Measurements from ENCODE around the gene UQCRQ.

UQCRQ gene

DNA sequence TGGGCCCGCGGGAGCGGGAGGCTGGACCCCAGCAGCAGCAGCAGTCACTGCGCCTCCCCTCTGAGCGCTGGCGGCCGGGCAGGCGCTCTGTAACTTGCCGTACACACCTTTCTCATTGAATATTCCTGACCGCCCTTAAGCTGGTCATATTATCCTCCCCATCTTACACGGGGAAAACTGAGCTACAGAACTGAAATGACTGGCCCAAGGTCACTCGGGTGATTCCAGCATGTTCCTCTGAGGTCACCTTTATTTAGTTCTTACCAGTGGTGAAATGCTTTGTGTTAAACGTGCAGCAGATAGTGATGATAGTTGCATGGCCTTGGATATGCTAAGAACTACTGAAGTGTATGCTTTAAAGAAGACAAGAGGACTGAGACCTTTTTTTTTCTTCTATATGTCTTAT is 607 bp downstream of the UQCRQ start:
- no peaks in the 10 kb centered on the region for H3K27me3 ChIP-seq (ENCODE audit: control insufficient read depth in 1 of 2, insufficient read depth in 2 of 2, low read length in 2 of 2)
- H3K36me3 ChIP-seq (ENCODE audit: control insufficient read depth in 1 of 2, insufficient read depth in 2 of 2, low read length in 2 of 2), result peaks cover 21 to 26% of the 10 kb centered on the region in 2 donors
- H3K9ac ChIP-seq (ENCODE audit: low read depth in 1 of 2, low read length in 2 of 2), result peak overlapping the region; percentile 98 to 100

DNA sequence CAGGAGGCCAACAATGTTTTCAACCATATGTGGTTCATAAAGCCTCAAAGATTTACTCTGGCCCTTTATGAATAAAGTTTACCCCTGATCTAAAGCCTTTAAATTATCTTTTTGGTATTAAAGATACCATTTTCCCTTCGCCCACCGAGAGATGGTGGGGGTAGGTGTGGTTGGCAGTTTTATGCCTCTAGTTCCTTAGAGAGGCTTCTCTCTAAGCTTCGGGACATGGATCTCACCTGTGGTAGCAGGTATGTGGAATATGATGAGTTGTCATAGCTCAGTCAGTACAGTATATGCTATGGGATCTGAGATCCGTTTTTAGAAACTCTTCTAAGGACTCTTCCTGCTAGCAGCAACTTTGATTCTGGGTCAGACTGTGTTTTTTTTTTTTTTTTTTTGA is 2.3 kb downstream of the UQCRQ start:
- Histone ChIP-seq H3K4me1 (ENCODE audit: control insufficient read depth in 1 of 2, insufficient read depth in 2 of 2, low read length in 2 of 2) (peaks cover 33 to 40% of the 10 kb centered on the region in 2 donors), H3K9ac (ENCODE audit: low read depth in 1 of 2, low read length in 2 of 2) (no peak overlapping the region), H3K27ac (ENCODE audit: low read depth, low read length) (no peak overlapping the region), H3K4me3 (ENCODE audit: low read depth in 1 of 2, low read length in 2 of 2) (no peak overlapping the region), H3K9me3 (ENCODE audit: control insufficient read depth in 1 of 2, low read length in 2 of 2) (no peaks in the 10 kb centered on the region), H3K36me3 (ENCODE audit: control insufficient read depth in 1 of 2, insufficient read depth in 2 of 2, low read length in 2 of 2) (peaks cover 26 to 33% of the 10 kb centered on the region in 2 donors), H3K27me3 (ENCODE audit: control insufficient read depth in 1 of 2, insufficient read depth in 2 of 2, low read length in 2 of 2) (no peaks in the 10 kb centered on the region)

More for the DNA sequence above, 607 bp downstream of the UQCRQ start:
- Histone ChIP-seq H3K27ac (ENCODE audit: low read depth, low read length) (peak overlapping the region; percentile 93), H3K4me3 (ENCODE audit: low read depth in 1 of 2, low read length in 2 of 2) (peak overlapping the region; percentile 90 to 94), H3K9me3 (ENCODE audit: control insufficient read depth in 1 of 2, low read length in 2 of 2) (no peaks in the 10 kb centered on the region), H3K4me1 (ENCODE audit: control insufficient read depth in 1 of 2, insufficient read depth in 2 of 2, low read length in 2 of 2) (peaks cover 21 to 25% of the 10 kb centered on the region in 2 donors)

DNA sequence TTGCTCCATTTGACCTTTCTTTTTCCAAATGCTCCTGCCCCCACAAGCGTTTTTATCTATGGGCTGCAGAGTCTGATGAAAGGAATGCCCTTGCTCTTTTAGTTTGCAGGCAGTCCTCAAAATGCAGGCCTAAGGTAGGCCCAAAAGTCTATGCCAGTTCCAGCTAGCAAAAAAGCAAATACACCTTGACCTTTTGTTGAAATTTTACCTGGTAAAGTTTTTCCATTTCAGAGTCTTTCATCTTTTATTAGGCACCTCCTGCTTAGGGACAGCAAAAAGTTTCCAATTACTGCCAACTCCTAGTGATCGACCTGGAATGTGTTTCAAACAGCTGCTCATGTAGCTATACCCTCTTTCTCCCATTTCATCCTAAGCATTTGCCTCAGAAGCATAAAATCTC is 4.4 kb downstream of the UQCRQ start:
- no peaks in the 10 kb centered on the region for H3K27me3 ChIP-seq (ENCODE audit: control insufficient read depth in 1 of 2, insufficient read depth in 2 of 2, low read length in 2 of 2)
- H3K4me3 ChIP-seq (ENCODE audit: low read depth in 1 of 2, low read length in 2 of 2), result no peak overlapping the region
- no peak overlapping the region for H3K27ac ChIP-seq (ENCODE audit: low read depth, low read length)
- no peak overlapping the region for H3K9ac ChIP-seq (ENCODE audit: low read depth in 1 of 2, low read length in 2 of 2)
- H3K9me3 ChIP-seq (ENCODE audit: control insufficient read depth in 1 of 2, low read length in 2 of 2), result no peaks in the 10 kb centered on the region
- peaks cover 27 to 37% of the 10 kb centered on the region in 2 donors for H3K4me1 ChIP-seq (ENCODE audit: control insufficient read depth in 1 of 2, insufficient read depth in 2 of 2, low read length in 2 of 2)
- peaks cover 26 to 33% of the 10 kb centered on the region in 2 donors for H3K36me3 ChIP-seq (ENCODE audit: control insufficient read depth in 1 of 2, insufficient read depth in 2 of 2, low read length in 2 of 2)

DNA sequence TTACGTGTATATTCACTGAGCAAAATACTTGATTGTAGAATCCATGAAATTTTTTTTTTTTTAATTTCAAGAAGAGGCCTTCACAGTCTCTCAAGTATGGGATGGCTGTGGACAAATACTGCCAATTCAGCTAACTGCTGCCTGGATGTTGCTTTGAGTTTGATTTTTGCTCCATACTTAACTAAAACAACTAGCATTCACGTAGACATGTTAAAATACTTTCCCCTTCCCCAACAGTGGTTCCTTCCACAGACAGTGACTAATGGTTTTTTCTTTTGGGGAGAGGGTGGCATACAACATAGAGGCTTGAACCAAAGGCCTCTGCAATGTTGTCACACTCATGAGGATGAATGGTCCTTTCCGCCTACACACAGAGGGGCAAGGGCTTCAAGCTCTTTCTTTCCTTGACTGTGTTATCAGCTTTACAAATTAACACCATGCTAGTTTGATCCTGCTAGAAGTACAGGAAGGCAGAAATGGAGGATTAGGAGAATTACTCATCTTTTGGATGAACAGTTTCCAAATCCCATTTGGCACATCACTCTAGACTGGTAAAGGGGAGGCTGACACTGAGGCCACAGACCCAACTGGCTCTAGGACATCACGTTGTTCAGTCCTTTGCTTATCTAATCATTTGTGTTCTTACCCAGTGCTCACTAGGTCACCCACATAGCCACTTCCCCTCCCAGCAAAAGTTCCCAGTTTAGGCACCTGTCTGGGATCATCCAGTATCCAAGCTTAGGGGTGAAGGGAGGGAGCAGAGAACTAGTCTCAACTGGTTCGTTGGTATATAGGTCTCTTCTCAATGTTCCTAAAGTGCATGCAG is 5.2 kb downstream of the UQCRQ start:
- H3K27me3 ChIP-seq (ENCODE audit: control insufficient read depth in 1 of 2, insufficient read depth in 2 of 2, low read length in 2 of 2), result no peaks in the 10 kb centered on the region
- no peak overlapping the region for H3K27ac ChIP-seq (ENCODE audit: low read depth, low read length)
- no peaks in the 10 kb centered on the region for H3K9me3 ChIP-seq (ENCODE audit: control insufficient read depth in 1 of 2, low read length in 2 of 2)
- no peak overlapping the region for H3K4me3 ChIP-seq (ENCODE audit: low read depth in 1 of 2, low read length in 2 of 2)
- no peak overlapping the region for H3K9ac ChIP-seq (ENCODE audit: low read depth in 1 of 2, low read length in 2 of 2)
- peaks cover 24 to 37% of the 10 kb centered on the region in 2 donors for H3K4me1 ChIP-seq (ENCODE audit: control insufficient read depth in 1 of 2, insufficient read depth in 2 of 2, low read length in 2 of 2)
- peaks cover 26 to 33% of the 10 kb centered on the region in 2 donors for H3K36me3 ChIP-seq (ENCODE audit: control insufficient read depth in 1 of 2, insufficient read depth in 2 of 2, low read length in 2 of 2)

DNA sequence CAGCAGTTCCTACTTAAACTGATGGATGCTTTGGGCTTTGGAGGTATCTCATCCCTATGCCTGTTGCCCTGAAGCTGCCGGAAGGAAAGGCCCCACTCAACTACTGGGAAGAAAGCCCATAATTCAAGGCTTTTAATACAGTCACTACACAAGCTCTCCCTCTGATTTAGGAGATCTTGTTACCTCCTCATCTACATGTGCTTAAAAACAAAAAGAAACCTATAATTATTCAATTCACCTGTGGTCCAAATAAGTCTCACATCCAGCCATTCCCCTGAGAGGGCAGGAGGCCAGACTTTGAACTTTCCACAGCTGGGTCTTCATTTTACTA is 6.3 kb downstream of the UQCRQ start:
- Histone ChIP-seq H3K9me3 (ENCODE audit: control insufficient read depth in 1 of 2, low read length in 2 of 2) (no peaks in the 10 kb centered on the region), H3K27me3 (ENCODE audit: control insufficient read depth in 1 of 2, insufficient read depth in 2 of 2, low read length in 2 of 2) (no peaks in the 10 kb centered on the region), H3K9ac (ENCODE audit: low read depth in 1 of 2, low read length in 2 of 2) (no peak overlapping the region), H3K4me1 (ENCODE audit: control insufficient read depth in 1 of 2, insufficient read depth in 2 of 2, low read length in 2 of 2) (peaks cover 16 to 33% of the 10 kb centered on the region in 2 donors), H3K4me3 (ENCODE audit: low read depth in 1 of 2, low read length in 2 of 2) (no peak overlapping the region), H3K27ac (ENCODE audit: low read depth, low read length) (peak overlapping the region; percentile 27), H3K36me3 (ENCODE audit: control insufficient read depth in 1 of 2, insufficient read depth in 2 of 2, low read length in 2 of 2) (peaks cover 27 to 30% of the 10 kb centered on the region in 2 donors)

DNA sequence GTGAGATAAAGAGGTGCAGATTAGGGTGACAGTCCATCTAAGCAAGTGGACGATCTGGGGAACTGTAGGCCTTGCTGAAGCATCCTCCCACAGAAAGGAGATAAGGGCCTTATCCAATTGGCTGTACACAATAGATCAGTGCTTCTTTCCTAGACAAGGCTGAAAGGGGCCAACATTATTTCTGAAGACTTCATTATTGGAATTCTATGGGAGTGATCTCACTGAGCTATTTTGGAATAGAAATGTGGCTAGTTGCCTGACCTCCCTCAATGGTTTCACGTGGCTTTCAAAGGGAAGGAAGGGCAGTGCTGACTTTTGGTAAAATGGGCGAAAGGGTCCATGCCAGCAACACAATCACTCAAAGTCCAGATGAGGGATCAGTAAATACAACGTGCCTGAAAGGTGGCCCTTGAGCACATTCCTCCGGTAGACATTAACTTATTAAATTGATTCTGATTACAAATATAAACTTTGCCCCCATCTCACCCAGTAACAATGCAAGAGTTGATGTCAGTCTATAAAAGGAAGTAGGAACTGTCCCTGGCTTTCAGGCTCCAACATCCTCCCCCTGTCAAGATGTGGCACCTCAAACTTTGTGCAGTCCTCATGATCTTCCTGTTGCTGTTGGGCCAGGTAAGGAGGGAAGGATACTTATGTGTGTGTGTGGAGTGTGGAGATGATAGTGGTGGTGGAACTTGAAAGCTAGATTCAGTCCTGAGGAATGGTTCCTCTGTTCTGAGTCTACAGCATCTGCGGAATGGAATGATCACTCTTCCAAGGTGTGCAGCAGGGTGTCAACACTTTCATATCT is 6.9 kb downstream of the UQCRQ start, which contains the start of gene LEAP2:
Gene LEAP2 (plus strand): TSS at position 550 of the 811 bp plus-strand sequence. CDS start 27 bp downstream, at position 577.
- Histone ChIP-seq H3K4me1 (ENCODE audit: control insufficient read depth in 1 of 2, insufficient read depth in 2 of 2, low read length in 2 of 2) (peaks cover 16 to 38% of the 10 kb centered on the region in 2 donors), H3K36me3 (ENCODE audit: control insufficient read depth in 1 of 2, insufficient read depth in 2 of 2, low read length in 2 of 2) (peaks cover 29 to 33% of the 10 kb centered on the region in 2 donors), H3K27me3 (ENCODE audit: control insufficient read depth in 1 of 2, insufficient read depth in 2 of 2, low read length in 2 of 2) (no peaks in the 10 kb centered on the region), H3K27ac (ENCODE audit: low read depth, low read length) (peak within 1 kb of the TSS; percentile 33), H3K4me3 (ENCODE audit: low read depth in 1 of 2, low read length in 2 of 2) (peak within 1 kb of the TSS; percentile 44 to 53), H3K9me3 (ENCODE audit: control insufficient read depth in 1 of 2, low read length in 2 of 2) (no peaks in the 10 kb centered on the region), H3K9ac (ENCODE audit: low read depth in 1 of 2, low read length in 2 of 2) (peak within 1 kb of the TSS; percentile 16 to 27)

DNA sequence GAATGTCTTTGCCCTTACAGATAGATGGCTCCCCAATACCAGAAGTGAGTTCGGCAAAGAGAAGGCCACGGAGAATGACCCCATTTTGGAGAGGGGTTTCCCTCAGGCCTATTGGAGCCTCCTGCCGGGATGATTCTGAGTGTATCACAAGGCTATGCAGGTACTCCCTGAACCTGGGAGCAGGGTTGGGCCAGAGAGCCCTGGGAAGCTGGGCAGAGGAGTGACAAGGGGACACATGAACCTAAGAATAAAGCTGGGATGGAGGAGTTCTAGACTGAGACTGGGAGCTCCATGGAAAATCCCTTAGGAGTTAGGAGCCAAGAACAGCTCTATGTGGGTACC is 7.5 kb downstream of the UQCRQ start:
- no peaks in the 10 kb centered on the region for H3K27me3 ChIP-seq (ENCODE audit: control insufficient read depth in 1 of 2, insufficient read depth in 2 of 2, low read length in 2 of 2)
- no peaks in the 10 kb centered on the region for H3K9me3 ChIP-seq (ENCODE audit: control insufficient read depth in 1 of 2, low read length in 2 of 2)
- H3K27ac ChIP-seq (ENCODE audit: low read depth, low read length), result peak overlapping the region; percentile 33
- peak overlapping the region in 1 of 2 donors; percentile 27 for H3K9ac ChIP-seq (ENCODE audit: low read depth in 1 of 2, low read length in 2 of 2)
- peaks cover 16 to 38% of the 10 kb centered on the region in 2 donors for H3K4me1 ChIP-seq (ENCODE audit: control insufficient read depth in 1 of 2, insufficient read depth in 2 of 2, low read length in 2 of 2)
- peaks cover 25 to 33% of the 10 kb centered on the region in 2 donors for H3K36me3 ChIP-seq (ENCODE audit: control insufficient read depth in 1 of 2, insufficient read depth in 2 of 2, low read length in 2 of 2)
- peak overlapping the region; percentile 44 to 53 for H3K4me3 ChIP-seq (ENCODE audit: low read depth in 1 of 2, low read length in 2 of 2)

DNA sequence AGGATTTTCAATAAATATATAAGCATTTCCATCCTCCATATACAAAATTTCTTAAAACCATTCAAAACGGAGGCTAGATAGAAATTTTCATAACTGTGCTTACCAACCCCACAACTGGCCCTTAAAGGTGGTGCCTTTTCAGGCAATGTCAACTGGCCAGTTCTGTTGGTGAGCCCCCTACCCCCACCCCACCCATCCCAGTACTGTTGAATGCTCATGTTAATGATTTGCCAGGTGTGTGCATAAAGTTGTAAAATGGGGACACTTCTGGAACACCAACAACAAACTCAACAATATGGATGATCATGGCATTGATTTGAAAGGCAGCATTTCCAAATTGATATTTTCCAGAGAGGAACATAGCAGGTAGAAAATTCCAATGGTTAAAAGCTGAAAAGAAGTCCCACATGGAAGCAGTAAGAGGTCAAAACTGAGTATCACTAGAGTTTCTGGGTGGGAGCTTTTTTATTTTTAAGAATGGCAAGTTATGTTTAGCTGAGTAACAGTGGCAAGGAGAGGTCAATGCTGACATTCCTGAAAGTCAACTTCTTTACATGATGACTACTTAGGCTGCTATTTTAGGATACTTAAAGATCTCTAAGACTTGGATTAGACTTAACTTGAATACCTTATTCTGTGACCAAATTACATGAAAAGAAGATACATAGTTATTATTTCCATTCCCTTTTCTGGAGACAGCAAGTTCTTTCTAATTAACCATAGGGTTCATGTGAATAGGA is 9.7 kb downstream of the UQCRQ start:
- Histone ChIP-seq H3K9me3 (ENCODE audit: control insufficient read depth in 1 of 2, low read length in 2 of 2) (no peaks in the 10 kb centered on the region), H3K4me3 (ENCODE audit: low read depth in 1 of 2, low read length in 2 of 2) (no peak overlapping the region), H3K4me1 (ENCODE audit: control insufficient read depth in 1 of 2, insufficient read depth in 2 of 2, low read length in 2 of 2) (peaks cover 16 to 34% of the 10 kb centered on the region in 2 donors), H3K27ac (ENCODE audit: low read depth, low read length) (no peak overlapping the region), H3K36me3 (ENCODE audit: control insufficient read depth in 1 of 2, insufficient read depth in 2 of 2, low read length in 2 of 2) (peaks cover 30 to 31% of the 10 kb centered on the region in 2 donors), H3K9ac (ENCODE audit: low read depth in 1 of 2, low read length in 2 of 2) (no peak overlapping the region), H3K27me3 (ENCODE audit: control insufficient read depth in 1 of 2, insufficient read depth in 2 of 2, low read length in 2 of 2) (no peaks in the 10 kb centered on the region)

DNA sequence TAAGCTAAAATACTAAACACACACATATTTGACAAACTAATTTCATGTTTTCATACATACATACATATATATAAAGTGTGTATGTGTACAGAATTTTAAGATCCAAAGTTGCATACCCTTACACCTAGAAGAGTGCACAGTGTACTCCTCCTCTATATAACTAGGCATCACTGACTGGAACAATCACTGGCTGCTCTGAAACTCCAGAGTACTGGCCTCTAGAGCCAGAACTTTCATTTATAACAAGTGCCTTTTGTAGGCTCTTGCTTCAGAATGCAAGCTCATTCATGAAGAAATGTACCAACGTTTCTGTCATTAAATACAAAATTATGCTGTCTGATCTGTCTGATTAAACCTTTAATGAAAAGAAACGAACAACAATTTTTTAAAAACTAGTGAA is 11.0 kb downstream of the UQCRQ start:
- H3K9ac ChIP-seq (ENCODE audit: low read depth in 1 of 2, low read length in 2 of 2), result no peak overlapping the region
- H3K9me3 ChIP-seq (ENCODE audit: control insufficient read depth in 1 of 2, low read length in 2 of 2), result no peaks in the 10 kb centered on the region
- H3K27me3 ChIP-seq (ENCODE audit: control insufficient read depth in 1 of 2, insufficient read depth in 2 of 2, low read length in 2 of 2), result no peaks in the 10 kb centered on the region
- H3K4me1 ChIP-seq (ENCODE audit: control insufficient read depth in 1 of 2, insufficient read depth in 2 of 2, low read length in 2 of 2), result peaks cover 8 to 21% of the 10 kb centered on the region in 2 donors
- no peak overlapping the region for H3K4me3 ChIP-seq (ENCODE audit: low read depth in 1 of 2, low read length in 2 of 2)
- peaks cover 29 to 34% of the 10 kb centered on the region in 2 donors for H3K36me3 ChIP-seq (ENCODE audit: control insufficient read depth in 1 of 2, insufficient read depth in 2 of 2, low read length in 2 of 2)
- H3K27ac ChIP-seq (ENCODE audit: low read depth, low read length), result no peak overlapping the region

All from duodenal mucosa (tissue), 2 donors.